Suprapubic skin (tissue), 4 donors: Measurements from ENCODE around the gene MYADM. TPM values are rescaled to one million over a fixed set of nuclear protein-coding genes. Genes with fewer than 3 reads are reported as not detected.
A peak's percentile ranks its signal among the peaks of the same experiment; 100 is the strongest.

Source experiments
- DNase-seq, 2 donors: peaks; one replicate each; pipeline ENCODE4 v3.0.0-alpha.2; 2019; ENCODE audit warnings: low spot score in 2 of 2
- H3K27ac ChIP-seq: fragments of 200-600 bp; sonication (generic); one replicate; pipeline ENCODE4 v1.5.1; 2019
- H3K27me3 ChIP-seq: fragments of 200-600 bp; sonication (generic); one replicate; pipeline ENCODE4 v1.5.1; 2019
- H3K36me3 ChIP-seq: fragments of 200-600 bp; sonication (generic); one replicate; pipeline ENCODE4 v1.5.1; 2019
- H3K4me1 ChIP-seq: fragments of 200-600 bp; sonication (generic); one replicate; pipeline ENCODE4 v1.5.1; 2019
- H3K4me3 ChIP-seq: fragments of 200-600 bp; sonication (generic); one replicate; pipeline ENCODE4 v1.5.1; 2019; ENCODE audit warnings: mild to moderate bottlenecking
- H3K9me3 ChIP-seq: fragments of 200-600 bp; sonication (generic); one replicate; pipeline ENCODE4 v1.5.1; 2019
- EP300 ChIP-seq: sonication (generic); formaldehyde crosslinking; IDR thresholded peaks from one replicate; pipeline ENCODE4 v1.6.1; 2017; ENCODE audit warnings: antibody characterized with exemption
- POLR2A ChIP-seq, 2 donors: fragments of 450-650 bp; IDR thresholded peaks; one replicate each; pipeline ENCODE4 v1.6.1; 2017; ENCODE audit warnings: antibody characterized with exemption in 2 of 2, mild to moderate bottlenecking in 2 of 2, moderate library complexity in 2 of 2
- POLR2AphosphoS5 ChIP-seq, 3 donors: sonication (generic); formaldehyde crosslinking; IDR thresholded peaks; one replicate each; pipeline ENCODE4 v1.6.1; 2017; ENCODE audit warnings: antibody characterized with exemption in 3 of 3
- WGBS: methylation state at CpG from one replicate; pipeline ENCODE4 v1.1.5; 2018; 5-methylcytosine and 5-hydroxymethylcytosine counted together
- total RNA-seq, 4 donors: library from RNA; depleted of rRNA; stranded (reverse); fragments of >200 nt; gene quantifications; one replicate each; pipeline ENCODE4 v1.1.0, GENCODE V29; 2016
- TF ChIP-seq, protein P1 (sequence below), 2 donors: fragments of 200-600 bp in 1 of 2; fragments of 450-650 bp in 1 of 2; sonication (generic) in 1 of 2; IDR thresholded peaks; one replicate each; pipeline ENCODE4 v1.5.1; 2016 to 2019; ENCODE audit warnings: antibody characterized with exemption in 2 of 2, mild to moderate bottlenecking in 1 of 2, moderate library complexity in 1 of 2

The MYADM gene
- total RNA-seq, 4 donors from 2014 or later: 27.5 to 72.4 (median 67.4) TPM

DNA sequence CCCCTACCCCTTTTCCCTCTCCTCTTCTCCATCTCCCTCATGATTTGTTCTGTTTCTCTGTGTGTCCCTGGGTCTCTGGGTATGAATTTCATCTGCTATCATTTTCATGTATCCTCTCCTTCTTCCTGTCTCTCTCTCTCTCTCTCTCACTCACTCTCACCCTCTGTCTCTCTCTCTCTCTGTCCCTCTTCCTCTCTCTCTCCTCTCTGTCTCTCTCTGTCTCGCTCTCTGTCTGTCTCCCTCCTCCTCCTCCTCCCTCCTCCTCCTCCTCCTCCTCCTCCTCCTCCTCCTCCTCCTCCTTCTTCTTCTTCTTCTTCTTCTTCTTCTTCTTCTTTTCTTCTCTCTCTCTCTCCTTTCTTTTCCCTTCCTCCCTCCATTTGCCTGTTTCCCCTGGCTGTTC lies 38.1 kb downstream of the MYADM start:
- Histone ChIP-seq H3K27me3 (peaks cover 67% of the 10 kb centered on the region), H3K4me3 (no peak overlapping the region), H3K36me3 (no peaks in the 10 kb centered on the region), H3K9me3 (no peaks in the 10 kb centered on the region), H3K27ac (no peak overlapping the region), H3K4me1 (peaks cover 10% of the 10 kb centered on the region)
- TF ChIP-seq POLR2A (IDR thresholded peaks at IDR 0.05): no peak
- no peak for TF ChIP-seq EP300
- TF ChIP-seq, protein P1, sequence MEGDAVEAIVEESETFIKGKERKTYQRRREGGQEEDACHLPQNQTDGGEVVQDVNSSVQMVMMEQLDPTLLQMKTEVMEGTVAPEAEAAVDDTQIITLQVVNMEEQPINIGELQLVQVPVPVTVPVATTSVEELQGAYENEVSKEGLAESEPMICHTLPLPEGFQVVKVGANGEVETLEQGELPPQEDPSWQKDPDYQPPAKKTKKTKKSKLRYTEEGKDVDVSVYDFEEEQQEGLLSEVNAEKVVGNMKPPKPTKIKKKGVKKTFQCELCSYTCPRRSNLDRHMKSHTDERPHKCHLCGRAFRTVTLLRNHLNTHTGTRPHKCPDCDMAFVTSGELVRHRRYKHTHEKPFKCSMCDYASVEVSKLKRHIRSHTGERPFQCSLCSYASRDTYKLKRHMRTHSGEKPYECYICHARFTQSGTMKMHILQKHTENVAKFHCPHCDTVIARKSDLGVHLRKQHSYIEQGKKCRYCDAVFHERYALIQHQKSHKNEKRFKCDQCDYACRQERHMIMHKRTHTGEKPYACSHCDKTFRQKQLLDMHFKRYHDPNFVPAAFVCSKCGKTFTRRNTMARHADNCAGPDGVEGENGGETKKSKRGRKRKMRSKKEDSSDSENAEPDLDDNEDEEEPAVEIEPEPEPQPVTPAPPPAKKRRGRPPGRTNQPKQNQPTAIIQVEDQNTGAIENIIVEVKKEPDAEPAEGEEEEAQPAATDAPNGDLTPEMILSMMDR (IDR thresholded peaks at IDR 0.05): no peak
- TF ChIP-seq POLR2AphosphoS5 (IDR thresholded peaks at IDR 0.05): no peak
- no peak for DNase-seq
- WGBS: 92% methylated on average over 1 of the region's 1 CpG

DNA sequence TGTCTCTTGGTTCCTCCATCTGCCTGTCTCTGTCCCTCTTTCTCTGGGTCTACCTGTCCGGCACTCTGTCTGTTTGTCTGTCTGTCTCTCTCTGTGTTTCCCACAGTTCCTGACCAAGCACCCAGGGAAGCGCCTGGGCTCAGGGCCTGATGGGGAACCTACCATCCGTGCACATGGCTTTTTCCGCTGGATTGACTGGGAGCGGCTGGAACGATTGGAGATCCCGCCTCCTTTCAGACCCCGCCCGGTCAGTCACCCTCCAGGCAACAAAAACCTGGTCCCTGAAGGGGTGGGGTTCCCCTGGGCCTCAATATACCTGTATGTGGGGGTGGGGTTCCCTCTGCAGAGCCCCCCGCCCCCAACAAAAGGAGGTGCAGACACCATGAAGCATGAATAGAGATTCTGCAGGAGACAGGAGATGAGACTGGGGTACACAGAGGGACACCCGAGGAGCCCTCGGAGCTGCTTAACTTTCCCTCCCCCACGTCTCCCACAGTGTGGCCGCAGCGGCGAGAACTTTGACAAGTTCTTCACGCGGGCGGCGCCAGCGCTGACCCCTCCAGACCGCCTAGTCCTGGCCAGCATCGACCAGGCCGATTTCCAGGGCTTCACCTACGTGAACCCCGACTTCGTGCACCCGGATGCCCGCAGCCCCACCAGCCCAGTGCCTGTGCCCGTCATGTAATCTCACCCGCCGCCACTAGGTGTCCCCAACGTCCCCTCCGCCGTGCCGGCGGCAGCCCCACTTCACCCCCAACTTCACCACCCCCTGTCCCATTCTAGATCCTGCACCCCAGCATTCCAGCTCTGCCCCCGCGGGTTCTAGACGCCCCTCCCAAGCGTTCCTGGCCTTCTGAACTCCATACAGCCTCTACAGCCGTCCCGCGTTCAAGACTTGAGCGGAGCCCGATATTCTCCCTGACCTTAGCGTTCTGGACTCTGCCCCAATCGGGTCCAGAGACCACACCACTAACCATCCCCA lies 38.8 kb downstream of the MYADM start:
- Histone ChIP-seq H3K9me3 (no peaks in the 10 kb centered on the region), H3K4me3 (no peak overlapping the region), H3K27me3 (peaks cover 70% of the 10 kb centered on the region), H3K36me3 (no peaks in the 10 kb centered on the region), H3K27ac (no peak overlapping the region), H3K4me1 (peaks cover 10% of the 10 kb centered on the region)
- no peak for DNase-seq
- no peak for TF ChIP-seq POLR2A (IDR thresholded peaks at IDR 0.05)
- TF ChIP-seq, protein P1 (IDR thresholded peaks at IDR 0.05): peak; percentile 20 to 84
- no peak for TF ChIP-seq POLR2AphosphoS5 (IDR thresholded peaks at IDR 0.05)
- no peak for TF ChIP-seq EP300
- 12% methylated on average over 34 of the region's 48 CpGs for WGBS

DNA sequence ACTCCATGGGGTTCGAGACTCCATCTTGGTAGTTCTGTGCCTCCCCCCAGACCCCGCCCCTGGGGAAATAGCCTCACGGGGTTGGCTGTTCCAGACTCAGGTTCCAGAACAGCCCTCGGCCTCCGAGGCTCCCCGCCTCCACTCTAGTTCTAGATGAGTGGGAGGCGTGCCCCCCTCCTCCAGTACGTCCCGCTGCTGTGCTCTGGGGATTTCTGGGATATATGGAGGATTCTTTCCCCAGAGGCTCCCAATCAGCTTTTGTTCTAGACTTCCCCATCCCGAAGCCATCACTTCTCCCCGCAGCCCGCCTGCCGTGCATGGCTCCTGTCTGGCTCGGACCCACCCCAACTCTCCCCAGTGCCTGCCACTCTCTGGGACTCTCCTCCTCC lies 39.5 kb downstream of the MYADM start:
- Histone ChIP-seq H3K27me3 (peaks cover 77% of the 10 kb centered on the region), H3K4me3 (no peak overlapping the region), H3K9me3 (no peaks in the 10 kb centered on the region), H3K4me1 (peaks cover 10% of the 10 kb centered on the region), H3K27ac (no peak overlapping the region), H3K36me3 (no peaks in the 10 kb centered on the region)
- TF ChIP-seq, protein P1 (IDR thresholded peaks at IDR 0.05): no peak
- no peak for TF ChIP-seq POLR2AphosphoS5 (IDR thresholded peaks at IDR 0.05)
- no peak for TF ChIP-seq EP300
- 29% methylated on average over 14 of the region's 14 CpGs for WGBS
- no peak for DNase-seq

DNA sequence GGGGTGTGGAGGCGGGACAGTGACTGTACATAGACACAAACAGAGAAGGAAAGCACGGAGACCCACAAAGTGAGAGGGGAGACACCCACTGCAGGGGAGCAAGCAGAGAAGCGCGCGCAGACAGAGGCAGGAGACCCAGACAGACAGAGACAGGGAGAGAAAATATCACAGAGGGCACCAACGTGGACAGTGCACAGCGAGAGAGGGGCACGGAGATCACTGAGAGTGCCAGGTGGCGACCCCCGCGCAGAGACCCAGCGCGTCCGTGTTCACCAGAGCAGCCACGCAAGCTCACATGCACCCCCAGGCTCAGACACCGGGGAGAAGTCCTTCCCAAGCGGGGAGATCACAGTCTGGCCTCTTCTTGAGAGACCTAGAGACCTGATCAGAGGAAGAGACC lies 40.0 kb downstream of the MYADM start:
- Histone ChIP-seq H3K27ac (no peak overlapping the region), H3K36me3 (no peaks in the 10 kb centered on the region), H3K27me3 (peaks cover 82% of the 10 kb centered on the region), H3K4me3 (no peak overlapping the region), H3K4me1 (peaks cover 10% of the 10 kb centered on the region), H3K9me3 (no peaks in the 10 kb centered on the region)
- no peak for DNase-seq
- TF ChIP-seq EP300 (no peak), POLR2AphosphoS5 (IDR thresholded peaks at IDR 0.05) (no peak), POLR2A (IDR thresholded peaks at IDR 0.05) (no peak)
- TF ChIP-seq, protein P1 (IDR thresholded peaks at IDR 0.05): no peak
- 13% methylated on average over 17 of the region's 17 CpGs for WGBS

DNA sequence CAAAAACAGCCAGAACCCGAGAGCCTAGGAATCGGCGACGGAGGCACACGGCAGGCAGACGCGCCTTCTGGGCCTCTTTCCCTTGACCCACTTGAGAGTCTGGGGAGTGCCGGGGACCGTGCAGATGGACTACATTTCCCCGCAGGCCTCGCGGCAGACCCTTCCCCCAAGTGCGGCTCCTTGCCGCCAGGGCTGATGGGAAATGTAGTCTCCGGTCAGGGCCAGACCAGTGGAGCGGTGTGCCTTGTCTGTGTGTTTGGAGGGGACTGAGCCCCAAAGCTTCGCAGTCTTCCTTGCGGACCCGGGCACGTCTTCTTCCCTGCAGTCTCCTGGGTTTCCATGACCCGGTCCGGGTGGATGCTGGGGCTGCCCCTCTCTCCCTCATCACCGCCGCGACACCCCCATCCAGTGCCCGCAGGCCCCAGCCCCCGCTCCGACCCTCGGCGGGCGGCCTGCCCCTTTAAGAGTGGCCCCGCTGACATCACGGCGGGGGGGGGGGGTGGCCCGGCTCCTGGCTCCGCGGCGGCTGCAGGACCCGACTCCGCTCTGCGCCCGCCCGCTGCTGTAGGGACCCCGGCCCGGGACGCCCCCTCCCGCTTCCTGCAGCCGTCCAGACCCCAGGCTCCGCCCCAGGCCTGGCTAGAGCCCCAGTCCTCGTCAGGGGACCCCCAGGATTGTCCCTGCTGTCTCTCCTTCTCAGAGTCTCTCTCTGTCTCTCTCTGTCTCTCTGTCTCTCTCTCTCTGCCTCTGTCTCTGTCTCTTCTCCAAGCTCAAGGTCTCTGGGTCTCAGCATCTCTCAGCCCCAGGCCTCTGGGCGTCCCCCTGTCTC lies 40.6 kb downstream of the MYADM start:
- no peaks in the 10 kb centered on the region for H3K36me3 ChIP-seq
- H3K4me3 ChIP-seq: no peak overlapping the region
- TF ChIP-seq POLR2A (IDR thresholded peaks at IDR 0.05) (no peak), EP300 (no peak), POLR2AphosphoS5 (IDR thresholded peaks at IDR 0.05) (no peak)
- TF ChIP-seq, protein P1 (IDR thresholded peaks at IDR 0.05): no peak
- H3K27me3 ChIP-seq: peaks cover 88% of the 10 kb centered on the region
- WGBS: 3% methylated on average over 5 of the region's 51 CpGs
- H3K9me3 ChIP-seq: no peaks in the 10 kb centered on the region
- no peak for DNase-seq
- no peak overlapping the region for H3K27ac ChIP-seq
- peaks cover 10% of the 10 kb centered on the region for H3K4me1 ChIP-seq
